Thymus (tissue), 11 donors: ENCODE data around the gene CIT. TPM values are rescaled to one million over a fixed set of nuclear protein-coding genes. Genes with fewer than 3 reads are reported as not detected.
"Not testable (repeated sequence)": the region's sequence is repeated elsewhere in the genome, so short reads cannot be mapped to it uniquely, and the experiment has no call there.

Experiments
- DNase-seq, 9 donors: peaks; one replicate each; pipeline ENCODE4 v3.0.0-alpha.2; 2013; ENCODE audit warnings: low spot score in 9 of 9, low read depth in 6 of 9, missing footprints in 1 of 9
- H3K27ac ChIP-seq, 2 donors: one replicate each; pipeline ENCODE4 v1.5.1; 2013; ENCODE audit warnings: control low read depth in 1 of 2, low read depth in 1 of 2, low read length in 1 of 2, mild to moderate bottlenecking in 1 of 2, moderate library complexity in 1 of 2
- H3K27me3 ChIP-seq, 2 donors: one replicate each; pipeline ENCODE4 v1.5.1; 2013; ENCODE audit warnings: low read length in 1 of 2; ENCODE audit not compliant: control insufficient read depth in 2 of 2, insufficient read depth in 1 of 2
- H3K36me3 ChIP-seq, 2 donors: one replicate each; pipeline ENCODE4 v1.5.1; 2013; ENCODE audit warnings: low read length in 1 of 2, mild to moderate bottlenecking in 1 of 2, moderate library complexity in 1 of 2; ENCODE audit not compliant: control insufficient read depth in 2 of 2, insufficient read depth in 2 of 2
- H3K4me1 ChIP-seq, 2 donors: one replicate each; pipeline ENCODE4 v1.5.1; 2013; ENCODE audit warnings: low read length in 2 of 2; ENCODE audit not compliant: control insufficient read depth in 2 of 2, insufficient read depth in 2 of 2
- H3K4me3 ChIP-seq, 2 donors: one replicate each; pipeline ENCODE4 v1.5.1; 2013; ENCODE audit warnings: low read length in 2 of 2, control low read depth in 1 of 2, mild to moderate bottlenecking in 1 of 2
- H3K9me3 ChIP-seq, 2 donors: one replicate each; pipeline ENCODE4 v1.5.1; 2013; ENCODE audit warnings: low read length in 1 of 2, mild to moderate bottlenecking in 1 of 2; ENCODE audit not compliant: control insufficient read depth in 2 of 2, insufficient read depth in 1 of 2
- WGBS: extraction: QIAGEN DNeasy Blood & Tissue Kit; methylation state at CpG from one replicate; pipeline ENCODE4 v1.1.7; 2013; 5-methylcytosine and 5-hydroxymethylcytosine counted together
- polyA plus RNA-seq: library from polyadenylated mRNA; stranded (reverse); fragments of 200-250 nt; gene quantifications from one replicate; pipeline ENCODE4 v1.2.3, GENCODE V29; 2013
- total RNA-seq: library from RNA; stranded (reverse); fragments of 120-200 nt; gene quantifications from one replicate; pipeline ENCODE4 v1.2.4, GENCODE V29; 2013
- donor health status: healthy.

CIT gene
- total and polyA plus RNA-seq, 2 donors: 2.6 to 9.1 TPM

GRCh38 chr12:119659289-119659897, 217.7 kb downstream of the CIT start:
- H3K9me3 ChIP-seq: no peaks in the 10 kb centered on the region
- H3K4me3 ChIP-seq: no peak overlapping the region

GRCh38 chr12:119658166-119658565, 219.0 kb downstream of the CIT start:
- not testable (repeated sequence) for H3K27ac ChIP-seq, H3K9me3 ChIP-seq, H3K27me3 ChIP-seq, H3K36me3 ChIP-seq, H3K4me1 ChIP-seq, H3K4me3 ChIP-seq, DNase-seq
- WGBS: 98% methylated on average over 6 of the region's 6 CpGs

More at GRCh38 chr12:119659289-119659897, 217.7 kb downstream of the CIT start:
- H3K27me3 ChIP-seq: no peaks in the 10 kb centered on the region
- 59% methylated on average over 6 of the region's 6 CpGs for WGBS
- peak in 2 of 9 donors; percentile 29 to 47 for DNase-seq
- no peak overlapping the region for H3K27ac ChIP-seq
- H3K36me3 ChIP-seq: no peaks in the 10 kb centered on the region
- no peaks in the 10 kb centered on the region for H3K4me1 ChIP-seq

GRCh38 chr12:119657001-119657400, 220.1 kb downstream of the CIT start:
- 88% methylated on average over 2 of the region's 2 CpGs for WGBS
- DNase-seq, H3K27me3 ChIP-seq, H3K4me3 ChIP-seq, H3K36me3 ChIP-seq, H3K4me1 ChIP-seq, H3K27ac ChIP-seq, H3K9me3 ChIP-seq: not testable (repeated sequence)

GRCh38 chr12:119652665-119653064, 224.5 kb downstream of the CIT start:
- DNase-seq: no peak
- H3K27me3 ChIP-seq: no peaks in the 10 kb centered on the region
- WGBS: 67% methylated on average over 3 of the region's 3 CpGs
- no peaks in the 10 kb centered on the region for H3K36me3 ChIP-seq
- H3K4me1 ChIP-seq: no peaks in the 10 kb centered on the region
- peaks cover 0 to 4% of the 10 kb centered on the region in 2 donors for H3K9me3 ChIP-seq
- H3K27ac ChIP-seq: no peak overlapping the region
- no peak overlapping the region for H3K4me3 ChIP-seq

- H3K27me3 ChIP-seq: no peaks in the 10 kb centered on the region
- no peak overlapping the region for H3K27ac ChIP-seq
- WGBS: 75% methylated on average over 4 of the region's 4 CpGs
- peak in 1 of 9 donors; percentile 24 for DNase-seq
- H3K4me3 ChIP-seq: no peak overlapping the region
- H3K9me3 ChIP-seq: peaks cover 0 to 4% of the 10 kb centered on the region in 2 donors
- H3K4me1 ChIP-seq: no peaks in the 10 kb centered on the region
- H3K36me3 ChIP-seq: no peaks in the 10 kb centered on the region
These were observed 227.8 kb downstream of the CIT start for GRCh38 chr12:119649202-119649808.

GRCh38 chr12:119645535-119646059, 231.5 kb downstream of the CIT start:
- Histone ChIP-seq H3K27ac (no peak overlapping the region), H3K27me3 (no peaks in the 10 kb centered on the region), H3K4me3 (no peak overlapping the region), H3K4me1 (no peaks in the 10 kb centered on the region), H3K9me3 (no peaks in the 10 kb centered on the region), H3K36me3 (no peaks in the 10 kb centered on the region)
- DNase-seq: no peak
- WGBS: 95% methylated on average over 7 of the region's 7 CpGs

- Histone ChIP-seq H3K27me3 (no peaks in the 10 kb centered on the region), H3K36me3 (no peaks in the 10 kb centered on the region), H3K9me3 (no peaks in the 10 kb centered on the region), H3K27ac (no peak overlapping the region), H3K4me3 (no peak overlapping the region), H3K4me1 (no peaks in the 10 kb centered on the region)
- WGBS: 97% methylated on average over 3 of the region's 3 CpGs
- no peak for DNase-seq
These were observed 232.2 kb downstream of the CIT start for GRCh38 chr12:119644930-119645329.

- no peak for DNase-seq
- WGBS: 72% methylated on average over 4 of the region's 4 CpGs
- H3K4me3 ChIP-seq: no peak overlapping the region
- H3K36me3 ChIP-seq: no peaks in the 10 kb centered on the region
- no peaks in the 10 kb centered on the region for H3K9me3 ChIP-seq
- H3K27ac ChIP-seq: no peak overlapping the region
- H3K27me3 ChIP-seq: no peaks in the 10 kb centered on the region
- H3K4me1 ChIP-seq: no peaks in the 10 kb centered on the region
These were observed 234.1 kb downstream of the CIT start for GRCh38 chr12:119642986-119643385.
